Measurements from ENCODE around the gene KCNC4.

GRCh38 chr1:110243574-110243973 lies 33.5 kb downstream of the KCNC4 start:
- no peak for TF ChIP-seq CTCF (IDR thresholded peaks at IDR 0.05)
- no peak for TF ChIP-seq POLR2A (IDR thresholded peaks at IDR 0.05)
